Calu3 (cell line): ENCODE data around the gene ACADSB. TPM values are rescaled to one million over a fixed set of nuclear protein-coding genes. Genes with fewer than 3 reads are reported as not detected.

ENCODE experiments used
- BruUV-seq: library from RNA; stranded (reverse); fragments of 400-500 nt; replicated peaks from 2 replicates; lab custom pipeline; 2021; lab: Mats Ljungman, UMichigan
- CTCF ChIA-PET: fragments of 300-600 bp; sonication (Branson Sonifier 250); formaldehyde crosslinking; loops from one replicate; lab custom pipeline; 2022; ENCODE audit warnings: antibody characterized with exemption; lab: Charles Lee
- DNase-seq: peaks from one replicate; pipeline ENCODE4 v3.0.0; 2022
- H3K27ac Mint-ChIP-seq: one replicate; pipeline ENCODE4 v1.8.0; 2022; ENCODE audit warnings: mixed read lengths; ENCODE audit not compliant: unreplicated experiment
- H3K27me3 Mint-ChIP-seq: one replicate; pipeline ENCODE4 v1.8.0; 2022; ENCODE audit warnings: mixed read lengths; ENCODE audit not compliant: unreplicated experiment
- H3K36me3 Mint-ChIP-seq: one replicate; pipeline ENCODE4 v1.8.0; 2022; ENCODE audit warnings: mild to moderate bottlenecking, moderate library complexity, mixed read lengths; ENCODE audit not compliant: insufficient read depth, unreplicated experiment
- H3K4me1 Mint-ChIP-seq: one replicate; pipeline ENCODE4 v1.8.0; 2022; ENCODE audit warnings: mild to moderate bottlenecking, low read depth, mixed read lengths; ENCODE audit not compliant: unreplicated experiment
- H3K4me3 Mint-ChIP-seq: one replicate; pipeline ENCODE4 v1.8.0; 2022; ENCODE audit warnings: mild to moderate bottlenecking, low read depth, moderate library complexity, mixed read lengths; ENCODE audit not compliant: unreplicated experiment
- H3K9me3 Mint-ChIP-seq: one replicate; pipeline ENCODE4 v1.8.0; 2022; ENCODE audit warnings: low read depth, mixed read lengths; ENCODE audit not compliant: unreplicated experiment
- intact Hi-C: fragments of 100-400 bp; cut with micrococcal nuclease; formaldehyde crosslinking; loops from one replicate; pipeline ENCODE4 v1.10.0; 2022; ENCODE audit not compliant: unreplicated experiment
- total RNA-seq: library from RNA; stranded (reverse); gene quantifications from 2 replicates; pipeline ENCODE4 v1.2.3, GENCODE V29; 2022
- TF ChIP-seq, protein P1 (sequence below): fragments of 200-600 bp; IDR thresholded peaks from one replicate; pipeline ENCODE4 v1.8.0; 2022; ENCODE audit warnings: antibody characterized with exemption; ENCODE audit not compliant: unreplicated experiment

Gene ACADSB
- total RNA-seq, 1 experiment from 2014 or later, result 11.3 TPM

DNA sequence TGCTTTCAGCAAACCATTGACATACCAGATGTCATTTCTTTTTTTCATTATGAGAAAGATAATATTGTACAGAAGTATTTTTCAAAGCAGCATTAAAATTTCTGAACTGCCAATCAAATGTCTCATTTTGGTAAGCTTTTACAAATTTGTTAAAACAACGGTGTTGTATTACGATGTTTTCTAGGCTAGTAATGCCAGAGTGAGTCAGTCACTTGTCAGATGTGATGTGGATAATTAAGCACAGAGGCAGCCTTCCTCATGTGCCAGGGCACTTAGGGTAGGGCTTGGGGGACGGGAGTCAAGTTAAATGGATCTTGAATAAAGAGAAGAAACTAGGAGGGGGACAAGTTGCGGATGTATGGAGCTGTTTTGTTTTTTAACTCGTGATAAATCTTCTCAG is 18.5 kb upstream of the ACADSB start:
- Mint-ChIP-seq H3K36me3 (peaks cover 6% of the 10 kb centered on the region), H3K27me3 (no peaks in the 10 kb centered on the region), H3K9me3 (no peaks in the 10 kb centered on the region), H3K4me1 (no peaks in the 10 kb centered on the region), H3K27ac (no peak overlapping the region), H3K4me3 (no peak overlapping the region)
- no TSS peak for BruUV-seq
- TF ChIP-seq, protein P1, sequence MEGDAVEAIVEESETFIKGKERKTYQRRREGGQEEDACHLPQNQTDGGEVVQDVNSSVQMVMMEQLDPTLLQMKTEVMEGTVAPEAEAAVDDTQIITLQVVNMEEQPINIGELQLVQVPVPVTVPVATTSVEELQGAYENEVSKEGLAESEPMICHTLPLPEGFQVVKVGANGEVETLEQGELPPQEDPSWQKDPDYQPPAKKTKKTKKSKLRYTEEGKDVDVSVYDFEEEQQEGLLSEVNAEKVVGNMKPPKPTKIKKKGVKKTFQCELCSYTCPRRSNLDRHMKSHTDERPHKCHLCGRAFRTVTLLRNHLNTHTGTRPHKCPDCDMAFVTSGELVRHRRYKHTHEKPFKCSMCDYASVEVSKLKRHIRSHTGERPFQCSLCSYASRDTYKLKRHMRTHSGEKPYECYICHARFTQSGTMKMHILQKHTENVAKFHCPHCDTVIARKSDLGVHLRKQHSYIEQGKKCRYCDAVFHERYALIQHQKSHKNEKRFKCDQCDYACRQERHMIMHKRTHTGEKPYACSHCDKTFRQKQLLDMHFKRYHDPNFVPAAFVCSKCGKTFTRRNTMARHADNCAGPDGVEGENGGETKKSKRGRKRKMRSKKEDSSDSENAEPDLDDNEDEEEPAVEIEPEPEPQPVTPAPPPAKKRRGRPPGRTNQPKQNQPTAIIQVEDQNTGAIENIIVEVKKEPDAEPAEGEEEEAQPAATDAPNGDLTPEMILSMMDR, result no peak
- CTCF ChIA-PET, result no interaction called here
- intact Hi-C loops, result no loop called here
- no peak for DNase-seq

- TF ChIP-seq, protein P1, result no peak
- CTCF ChIA-PET, result no interaction called here
- intact Hi-C loops, result no loop called here
- no TSS peak for BruUV-seq
- no peak for DNase-seq
- Mint-ChIP-seq H3K27me3 (no peaks in the 10 kb centered on the region), H3K36me3 (peaks cover 7% of the 10 kb centered on the region), H3K9me3 (no peaks in the 10 kb centered on the region), H3K4me3 (no peak overlapping the region), H3K27ac (no peak overlapping the region), H3K4me1 (no peaks in the 10 kb centered on the region)
These were observed 16.7 kb upstream of the ACADSB start for GRCh38 chr10:122992031-122992585.

DNA sequence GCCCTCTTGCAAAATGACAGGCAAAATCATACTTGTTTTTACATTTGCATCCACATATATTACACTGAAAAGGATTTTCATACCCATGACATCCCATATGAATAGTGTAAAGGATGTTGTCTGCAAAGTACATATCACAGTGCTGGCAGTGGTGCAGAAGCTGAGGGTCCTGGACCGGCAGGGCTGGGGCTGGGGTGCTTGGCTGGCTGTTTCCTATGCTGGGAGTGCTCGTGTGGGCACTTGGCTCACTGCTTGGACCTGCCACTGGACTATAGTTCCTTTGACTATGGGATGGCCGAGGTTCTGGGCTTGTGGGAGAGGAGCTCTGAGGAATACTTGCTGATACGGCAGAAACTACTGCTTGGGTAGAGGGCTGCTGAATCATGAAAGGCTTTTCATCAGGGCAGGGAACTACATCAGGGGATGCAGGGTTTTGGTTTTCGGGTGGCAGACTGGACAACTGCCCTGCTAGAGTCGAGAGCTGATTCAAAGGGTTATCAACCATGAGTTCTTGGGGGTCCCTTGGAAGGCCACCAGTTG is 14.9 kb upstream of the ACADSB start:
- intact Hi-C loops, result no loop called here
- CTCF ChIA-PET, result no interaction called here
- Mint-ChIP-seq H3K36me3 (peaks cover 7% of the 10 kb centered on the region), H3K27ac (no peak overlapping the region), H3K4me1 (no peaks in the 10 kb centered on the region), H3K9me3 (no peaks in the 10 kb centered on the region), H3K27me3 (no peaks in the 10 kb centered on the region), H3K4me3 (no peak overlapping the region)
- no TSS peak for BruUV-seq
- TF ChIP-seq, protein P1, result no peak
- no peak for DNase-seq

- H3K36me3 Mint-ChIP-seq, result peaks cover 7% of the 10 kb centered on the region
- H3K9me3 Mint-ChIP-seq, result no peaks in the 10 kb centered on the region
- H3K27ac Mint-ChIP-seq, result no peak overlapping the region
- CTCF ChIA-PET, result no interaction called here
- intact Hi-C loops, result no loop called here
- no peak for DNase-seq
- no peak overlapping the region for H3K4me3 Mint-ChIP-seq
- H3K4me1 Mint-ChIP-seq, result no peaks in the 10 kb centered on the region
- no TSS peak for BruUV-seq
- H3K27me3 Mint-ChIP-seq, result no peaks in the 10 kb centered on the region
- TF ChIP-seq, protein P1, result no peak
These were observed 12.9 kb upstream of the ACADSB start for GRCh38 chr10:122995936-122996335.
